Stimulated activated CD8-positive, alpha-beta memory T cell treated with anti-CD3 and anti-CD28 coated beads, Interleukin-15, amount 100 ng/mL, for 48 hours (primary cell): Measurements from ENCODE around the gene PI4KB.
A peak's percentile ranks its signal among the peaks of the same experiment; 100 is the strongest.

Source experiments
- DNase-seq, 2 donors: peaks; one replicate each; pipeline ENCODE4 v3.0.0-alpha.2; 2020; ENCODE audit warnings: low read depth in 2 of 2

The PI4KB gene

GRCh38 chr1:151346082-151346768 lies 19.0 kb upstream of the PI4KB start:
- DNase-seq, result no peak

GRCh38 chr1:151344291-151344690 lies 17.1 kb upstream of the PI4KB start:
- no peak for DNase-seq

GRCh38 chr1:151343587-151343986 lies 16.4 kb upstream of the PI4KB start:
- DNase-seq, result no peak

GRCh38 chr1:151342569-151342968 lies 15.4 kb upstream of the PI4KB start:
- DNase-seq, result no peak

- no peak for DNase-seq
These were observed 14.8 kb upstream of the PI4KB start for GRCh38 chr1:151342021-151342420.

- DNase-seq, result no peak
These were observed 13.9 kb upstream of the PI4KB start for GRCh38 chr1:151340870-151341754.

- no peak for DNase-seq
These were observed 9.3 kb upstream of the PI4KB start for GRCh38 chr1:151336556-151336955.

GRCh38 chr1:151334822-151335221 lies 7.6 kb upstream of the PI4KB start:
- no peak for DNase-seq

- DNase-seq, result no peak
These were observed 873 bp upstream of the PI4KB start for GRCh38 chr1:151327903-151328674.

- DNase-seq, result peak in 1 of 2 donors; percentile 36
These were observed 495 bp downstream of the PI4KB start for GRCh38 chr1:151326619-151327222.

GRCh38 chr1:151325646-151326429 lies 1.4 kb downstream of the PI4KB start:
- no peak for DNase-seq

- DNase-seq, result no peak
These were observed 2.0 kb downstream of the PI4KB start for GRCh38 chr1:151325231-151325630.

- no peak for DNase-seq
These were observed 2.8 kb downstream of the PI4KB start for GRCh38 chr1:151324390-151324930.

GRCh38 chr1:151318975-151319374 lies 8.2 kb downstream of the PI4KB start:
- DNase-seq, result no peak

GRCh38 chr1:151315565-151316235 lies 11.5 kb downstream of the PI4KB start:
- DNase-seq, result no peak

- no peak for DNase-seq
These were observed 12.9 kb downstream of the PI4KB start for GRCh38 chr1:151314137-151314875.

- DNase-seq, result no peak
These were observed 13.7 kb downstream of the PI4KB start for GRCh38 chr1:151313501-151313900.

GRCh38 chr1:151312826-151313225 lies 14.4 kb downstream of the PI4KB start:
- no peak for DNase-seq

GRCh38 chr1:151312411-151312810 lies 14.8 kb downstream of the PI4KB start:
- no peak for DNase-seq
